H1 (cell line): ENCODE results near the gene GTF2A2. TPM values are rescaled to one million over a fixed set of nuclear protein-coding genes. Genes with fewer than 3 reads are reported as not detected.
A peak's percentile ranks its signal among the peaks of the same experiment; 100 is the strongest.

Experiments
- CTCF ChIA-PET: fragments of 300-600 bp; sonication (Branson Sonifier 250); formaldehyde crosslinking; loops from one replicate; lab custom pipeline; 2021; ENCODE audit not compliant: partially characterized antibody; lab: Charles Lee
- POLR2A ChIA-PET: fragments of 300-600 bp; sonication (Branson Sonifier 250); formaldehyde crosslinking; loops from one replicate; lab custom pipeline; 2021; ENCODE audit warnings: inconsistent platforms; ENCODE audit not compliant: partially characterized antibody; lab: Charles Lee
- DNase-seq, 2 experiments: peaks; one replicate each; pipeline versions ENCODE4 v3.0.0 to v3.0.0-alpha.2; 2010 to 2022; ENCODE audit warnings: low spot score in 2 of 2, low read depth in 1 of 2, mixed read lengths in 1 of 2
- FAIRE-seq: peaks from 2 replicates; lab custom pipeline; 2011; peaks lifted over from hg19 to GRCh38; lab: Jason Lieb, UNC
- H2AFZ ChIP-seq: 2 replicates; pipeline ENCODE4 v1.8.1; 2012; ENCODE audit warnings: low read length, inconsistent platforms
- H2AK5ac ChIP-seq: 2 replicates; pipeline ENCODE4 v1.6.1; 2013; ENCODE audit warnings: low read depth, low read length
- H2BK120ac ChIP-seq: replicated peaks from 2 replicates; pipeline ENCODE3; 2013; ENCODE audit warnings: low read depth, low read length, inconsistent platforms
- H2BK12ac ChIP-seq: 2 replicates; pipeline ENCODE4 v1.6.1; 2013; ENCODE audit warnings: low read depth, low read length
- H2BK15ac ChIP-seq: 2 replicates; pipeline ENCODE4 v1.6.1; 2013; ENCODE audit warnings: low read length
- H2BK20ac ChIP-seq: 2 replicates; pipeline ENCODE4 v1.6.1; 2013; ENCODE audit warnings: low read length
- H2BK5ac ChIP-seq: 2 replicates; pipeline ENCODE4 v1.6.1; 2013; ENCODE audit warnings: low read depth, low read length
- H3K14ac ChIP-seq: 2 replicates; pipeline ENCODE4 v1.6.1; 2013; ENCODE audit warnings: inconsistent platforms; ENCODE audit not compliant: insufficient read length
- H3K18ac ChIP-seq: 2 replicates; pipeline ENCODE4 v1.6.1; 2013; ENCODE audit warnings: low read length; ENCODE audit errors: extremely low read depth
- H3K23ac ChIP-seq: 2 replicates; pipeline ENCODE4 v1.6.1; 2013; ENCODE audit warnings: inconsistent platforms; ENCODE audit not compliant: insufficient read length
- H3K23me2 ChIP-seq: 2 replicates; pipeline ENCODE4 v1.6.1; 2013; ENCODE audit warnings: low read depth, low read length
- H3K27ac ChIP-seq: 2 replicates; pipeline ENCODE4 v1.6.1; 2011; ENCODE audit warnings: low read depth, low read length, inconsistent platforms
- H3K27me3 ChIP-seq, 4 experiments: replicated peaks in 1 of 4; 1 replicate in 1 of 4; 2 replicates in 3 of 4; pipeline versions ENCODE4 v1.6.1 to v1.8.1; 2011 to 2013; ENCODE audit warnings: low read length in 3 of 4, mild to moderate bottlenecking in 3 of 4, inconsistent platforms in 2 of 4, mixed read lengths in 2 of 4, moderate library complexity in 1 of 4; ENCODE audit not compliant: control insufficient read depth in 3 of 4, insufficient read depth in 3 of 4; ENCODE audit errors: extremely low read depth in 1 of 4
- H3K36me3 ChIP-seq, 4 experiments: 2 replicates each; pipeline versions ENCODE4 v1.6.1 to v1.8.1; 2011 to 2013; ENCODE audit warnings: mild to moderate bottlenecking in 4 of 4, low read length in 3 of 4, moderate library complexity in 2 of 4, control low read depth in 1 of 4, inconsistent platforms in 1 of 4; ENCODE audit not compliant: insufficient read depth in 4 of 4, control insufficient read depth in 2 of 4
- H3K4ac ChIP-seq: replicated peaks from 2 replicates; pipeline ENCODE3; 2013; ENCODE audit warnings: low read length, low read depth, mixed read lengths, inconsistent platforms; ENCODE audit not compliant: insufficient read length
- H3K4me1 ChIP-seq, 4 experiments: replicated peaks in 1 of 4; 1 replicate in 1 of 4; 2 replicates in 3 of 4; pipeline versions ENCODE4 v1.6.1 to v1.8.1; 2011 to 2013; ENCODE audit warnings: low read length in 3 of 4, inconsistent platforms in 2 of 4, mixed read lengths in 1 of 4; ENCODE audit not compliant: insufficient read depth in 4 of 4, control insufficient read depth in 3 of 4
- H3K4me2 ChIP-seq, 2 experiments: 2 replicates each; pipeline versions ENCODE4 v1.6.1 to v1.8.1; 2011 to 2013; ENCODE audit warnings: low read depth in 2 of 2, low read length in 2 of 2, control low read depth in 1 of 2, inconsistent platforms in 1 of 2, mild to moderate bottlenecking in 1 of 2; ENCODE audit not compliant: insufficient read depth in 1 of 2
- H3K4me3 ChIP-seq, 4 experiments: fragments of 200-600, 300-600 bp in 1 of 4; sonication (generic), shearing (Covaris generic), sonication (Bioruptor Twin) in 1 of 4; 2 replicates each; pipeline versions ENCODE4 v1.5.1 to v1.8.1; 2011 to 2016; ENCODE audit warnings: low read length in 4 of 4, low read depth in 3 of 4, control low read depth in 2 of 4, inconsistent platforms in 2 of 4, mild to moderate bottlenecking in 2 of 4, mixed read lengths in 1 of 4, moderate library complexity in 1 of 4; ENCODE audit not compliant: insufficient read depth in 2 of 4; ENCODE audit errors: extremely low read depth in 1 of 4
- H3K56ac ChIP-seq: replicated peaks from 2 replicates; pipeline ENCODE3; 2013; ENCODE audit warnings: low read depth, mild to moderate bottlenecking, mixed read lengths, low read length, inconsistent platforms; ENCODE audit not compliant: insufficient read length
- H3K79me1 ChIP-seq: 2 replicates; pipeline ENCODE4 v1.6.1; 2013; ENCODE audit warnings: low read depth, low read length, control low read depth
- H3K79me2 ChIP-seq, 2 experiments: 2 replicates each; pipeline versions ENCODE4 v1.6.1 to v1.8.1; 2012 to 2013; ENCODE audit warnings: low read length in 2 of 2, mild to moderate bottlenecking in 2 of 2, inconsistent platforms in 1 of 2; ENCODE audit not compliant: insufficient read depth in 2 of 2, control insufficient read depth in 1 of 2
- H3K9ac ChIP-seq, 4 experiments: replicated peaks in 1 of 4; 1 replicate in 1 of 4; 2 replicates in 3 of 4; pipeline versions ENCODE4 v1.6.1 to v1.8.1; 2011 to 2013; ENCODE audit warnings: low read depth in 3 of 4, low read length in 3 of 4, control low read depth in 2 of 4, mild to moderate bottlenecking in 2 of 4, moderate library complexity in 2 of 4, inconsistent platforms in 1 of 4; ENCODE audit errors: extremely low read depth in 1 of 4
- H3K9me3 ChIP-seq, 2 experiments: 2 replicates each; pipeline versions ENCODE4 v1.6.1 to v1.8.1; 2012 to 2013; ENCODE audit warnings: mild to moderate bottlenecking in 2 of 2, moderate library complexity in 2 of 2, control low read depth in 1 of 2, inconsistent platforms in 1 of 2, low read depth in 1 of 2, low read length in 1 of 2, mixed read lengths in 1 of 2; ENCODE audit not compliant: insufficient read depth in 2 of 2
- H4K20me1 ChIP-seq, 2 experiments: replicated peaks in 1 of 2; 2 replicates each; pipeline versions ENCODE3 to v1.8.1; 2011 to 2013; ENCODE audit warnings: inconsistent platforms in 2 of 2, low read length in 2 of 2, mild to moderate bottlenecking in 1 of 2; ENCODE audit not compliant: insufficient read depth in 2 of 2, control insufficient read depth in 1 of 2
- H4K5ac ChIP-seq: 2 replicates; pipeline ENCODE4 v1.6.1; 2013; ENCODE audit warnings: low read length, low read depth, mixed read lengths, inconsistent platforms; ENCODE audit not compliant: insufficient read length
- H4K8ac ChIP-seq: 2 replicates; pipeline ENCODE4 v1.8.0; 2013; ENCODE audit warnings: mild to moderate bottlenecking, moderate library complexity, low read length, inconsistent platforms; ENCODE audit not compliant: insufficient read depth; ENCODE audit errors: extremely low read depth
- H4K91ac ChIP-seq: replicated peaks from 2 replicates; pipeline ENCODE3; 2013; ENCODE audit warnings: low read length, mixed read lengths, inconsistent platforms; ENCODE audit not compliant: insufficient read length
- ASH2L ChIP-seq: fragments of 200-600, 300-600 bp; sonication (generic); IDR thresholded peaks from one replicate; pipeline ENCODE4 v1.7.1; 2017; ENCODE audit warnings: low read length
- CHD1 ChIP-seq: IDR thresholded peaks from 2 replicates; pipeline ENCODE4 v1.6.1; 2012; ENCODE audit warnings: low read depth, low read length, improper control_type of control experiment
- CTBP2 ChIP-seq: IDR thresholded peaks from 2 replicates; pipeline ENCODE4 v1.7.0; 2011; ENCODE audit warnings: borderline replicate concordance, mild to moderate bottlenecking, moderate library complexity, mixed read lengths, low read length; ENCODE audit not compliant: insufficient read depth, insufficient read length
- JUND ChIP-seq: IDR thresholded peaks from 2 replicates; pipeline ENCODE4 v1.6.1; 2011; ENCODE audit warnings: mild to moderate bottlenecking, improper control_type of control experiment, low read length
- NANOG ChIP-seq: IDR thresholded peaks from 2 replicates; pipeline ENCODE4 v1.6.1; 2011; ENCODE audit warnings: low read length, low read depth, mild to moderate bottlenecking, inconsistent platforms; ENCODE audit not compliant: insufficient read depth, poor library complexity, severe bottlenecking
- RAD21 ChIP-seq, 2 experiments: IDR thresholded peaks in 1 of 2; conservative IDR thresholded peaks in 1 of 2; 2 replicates each; pipeline ENCODE4 v1.6.1; 2011; ENCODE audit warnings: low read depth in 2 of 2, low read length in 2 of 2, improper control_type of control experiment in 1 of 2, inconsistent platforms in 1 of 2, mild to moderate bottlenecking in 1 of 2, moderate library complexity in 1 of 2
- RBBP5 ChIP-seq: IDR thresholded peaks from 2 replicates; pipeline ENCODE4 v1.7.1; 2012; ENCODE audit warnings: low read depth, mild to moderate bottlenecking, inconsistent platforms, low read length, moderate library complexity, borderline replicate concordance
- SP1 ChIP-seq: IDR thresholded peaks from 2 replicates; pipeline ENCODE4 v1.6.1; 2011; ENCODE audit warnings: low read depth, low read length
- TAF1 ChIP-seq: IDR thresholded peaks from 2 replicates; pipeline ENCODE4 v1.6.1; 2011; ENCODE audit warnings: mild to moderate bottlenecking, low read depth, low read length
- TEAD4 ChIP-seq: IDR thresholded peaks from 2 replicates; pipeline ENCODE4 v1.6.1; 2012; ENCODE audit warnings: low read depth, low read length, inconsistent platforms, mixed read lengths
- WGBS, 2 experiments: shearing (Covaris generic) in 1 of 2; methylation state at CpG; one replicate each; pipeline versions ENCODE4 v1.1.6 to v1.1.7; 2013 to 2015; ENCODE audit warnings: low lambda C conversion rate in 2 of 2, mixed read lengths in 2 of 2, inconsistent platforms in 1 of 2, low coverage in 1 of 2, missing lambda C conversion rate in 1 of 2; ENCODE audit not compliant: insufficient replicate concordance in 2 of 2, insufficient coverage in 1 of 2, insufficient read length in 1 of 2; ENCODE audit errors: extremely low coverage in 1 of 2, missing lambda C conversion rate in 1 of 2; 5-methylcytosine and 5-hydroxymethylcytosine counted together
- polyA plus RNA-seq, 7 experiments: library from polyadenylated mRNA; depleted of rRNA in 3 of 7; stranded (reverse) in 5 of 7; unstranded in 2 of 7; fragments of >200 nt in 5 of 7; fragments of 200-250 nt in 2 of 7; gene quantifications; 1 replicate in 5 of 7; 2 replicates in 1 of 7; 4 replicates in 1 of 7; pipeline versions ENCODE4 v1.2.1 to v1.2.3, GENCODE V29; 2011 to 2013; ENCODE audit warnings: missing spikeins in 2 of 7, mixed read lengths in 2 of 7
- total RNA-seq: library from RNA; stranded (reverse); fragmentation: NEBNext Ultra II Directional; extraction: Animal tissue kit (Norgen Biotek cat#: 25700); gene quantifications from 2 replicates; pipeline ENCODE4 v1.2.1, GENCODE V29; 2021
- TF ChIP-seq, protein P1 (sequence below): IDR thresholded peaks from 2 replicates; pipeline ENCODE4 v1.6.1; 2012; ENCODE audit warnings: inconsistent platforms
- TF ChIP-seq, protein P2 (sequence below): IDR thresholded peaks from 2 replicates; pipeline ENCODE4 v1.6.1; 2011; ENCODE audit warnings: low read length, improper control_type of control experiment

Gene GTF2A2
- total and polyA plus RNA-seq, 2 of the 8 experiments (the other 6 are each of a cell fraction or from before 2014, with no cell fraction given), result 52.2 to 161 TPM

DNA sequence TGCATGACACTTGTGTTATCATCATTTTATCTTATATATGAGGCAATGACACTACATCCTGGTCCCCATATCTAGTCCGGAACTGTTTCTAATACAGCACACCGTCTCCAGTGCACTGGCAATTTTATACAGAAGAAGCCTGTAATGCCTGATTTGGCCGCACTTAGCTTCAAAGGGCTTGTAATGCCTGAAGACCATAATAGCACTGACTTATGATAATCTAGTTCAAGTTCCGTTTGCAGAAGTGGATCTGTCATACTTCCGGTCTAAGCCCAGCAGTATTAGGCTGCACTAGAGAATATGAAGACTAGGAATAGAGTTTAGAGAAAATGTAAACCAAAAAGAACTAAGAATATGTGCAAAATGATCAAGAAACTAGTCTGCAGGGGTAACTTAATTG is 30.5 kb upstream of the GTF2A2 start:
- H2BK15ac ChIP-seq, result no peak overlapping the region
- no peak overlapping the region for H2BK120ac ChIP-seq
- H4K91ac ChIP-seq, result no peak overlapping the region
- H3K4ac ChIP-seq, result no peak overlapping the region
- H2AK5ac ChIP-seq, result no peak overlapping the region
- H2AFZ ChIP-seq, result no peak overlapping the region
- H2BK20ac ChIP-seq, result no peak overlapping the region
- peaks cover 15 to 57% of the 10 kb centered on the region in 2 experiments for H3K79me2 ChIP-seq
- no peaks in the 10 kb centered on the region for H3K9me3 ChIP-seq
- H3K27ac ChIP-seq, result 0 out of 2 replicates have a peak overlapping the region, but pooled peaks have one; percentile 89
- no peak overlapping the region for H2BK12ac ChIP-seq
- H3K4me1 ChIP-seq, result peaks cover 0 to 6% (median 1%) of the 10 kb centered on the region in 4 experiments; a peak in 4 of 7 replicates
- CTCF ChIA-PET, result no interaction called here
- no peak overlapping the region for H3K23ac ChIP-seq
- H4K20me1 ChIP-seq, result peaks cover 5 to 7% of the 10 kb centered on the region in 2 experiments
- H3K36me3 ChIP-seq, result peaks cover 0 to 3% (median 0%) of the 10 kb centered on the region in 4 experiments; a peak in 3 of 8 replicates
- POLR2A ChIA-PET, result interaction anchor here (0.6 to 1.5 kb wide), 5 partner anchors 12 to 306 kb away, joined by 3 to 5 read pairs (median 3); no protein-coding TSS in a partner anchor
- H4K8ac ChIP-seq, result no peak overlapping the region
- 0 out of 2 replicates have a peak, but pooled peaks cover 4% of the 10 kb centered on the region for H3K79me1 ChIP-seq
- no peaks in the 10 kb centered on the region for H3K23me2 ChIP-seq
- H3K4me3 ChIP-seq, result peak overlapping the region; percentile 53 to 99 (median 90); a peak in 7 of 8 replicates
- FAIRE-seq (no peak), DNase-seq (no peak)
- peaks cover 0 to 6% (median 4%) of the 10 kb centered on the region in 4 experiments; a peak in 5 of 7 replicates for H3K27me3 ChIP-seq
- no peak overlapping the region for H4K5ac ChIP-seq
- peak overlapping the region in 2 of 4 experiments; percentile 11 to 44; a peak in 2 of 7 replicates for H3K9ac ChIP-seq
- no peak overlapping the region for H3K56ac ChIP-seq
- H3K4me2 ChIP-seq, result peak overlapping the region; percentile 68 to 77
- no peak overlapping the region for H2BK5ac ChIP-seq
- 67% methylated on average over 5 of the region's 5 CpGs; no CpG with 5 or more reads in 1 of the 2 experiments for WGBS, 2 experiments
- H3K14ac ChIP-seq, result no peak overlapping the region
- H3K18ac ChIP-seq, result no peak overlapping the region
- TF ChIP-seq TAF1 (no peak), TEAD4 (no peak), ASH2L (no peak), NANOG (no peak), CHD1 (no peak), RAD21 (IDR thresholded peaks at IDR 0.05 in 1 of 2, conservative IDR thresholded peaks at IDR 0.05 in 1 of 2; ENCODE audit: low read depth in 2 of 2, low read length in 2 of 2) (no peak), JUND (no peak), SP1 (no peak), CTBP2 (no peak), RBBP5 (no peak)
- TF ChIP-seq, protein P1, sequence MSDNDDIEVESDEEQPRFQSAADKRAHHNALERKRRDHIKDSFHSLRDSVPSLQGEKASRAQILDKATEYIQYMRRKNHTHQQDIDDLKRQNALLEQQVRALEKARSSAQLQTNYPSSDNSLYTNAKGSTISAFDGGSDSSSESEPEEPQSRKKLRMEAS, result no peak
- TF ChIP-seq, protein P2, sequence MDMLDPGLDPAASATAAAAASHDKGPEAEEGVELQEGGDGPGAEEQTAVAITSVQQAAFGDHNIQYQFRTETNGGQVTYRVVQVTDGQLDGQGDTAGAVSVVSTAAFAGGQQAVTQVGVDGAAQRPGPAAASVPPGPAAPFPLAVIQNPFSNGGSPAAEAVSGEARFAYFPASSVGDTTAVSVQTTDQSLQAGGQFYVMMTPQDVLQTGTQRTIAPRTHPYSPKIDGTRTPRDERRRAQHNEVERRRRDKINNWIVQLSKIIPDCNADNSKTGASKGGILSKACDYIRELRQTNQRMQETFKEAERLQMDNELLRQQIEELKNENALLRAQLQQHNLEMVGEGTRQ, result no peak
